NCI-H2029 (cell line): Measurements from ENCODE around the gene IMPA2.
A peak's percentile ranks its signal among the peaks of the same experiment; 100 is the strongest.

ENCODE experiments used
- DNase-seq: peaks from one replicate; lab custom pipeline; 2025; lab: John Stamatoyannopoulos, UW

Gene IMPA2

DNA sequence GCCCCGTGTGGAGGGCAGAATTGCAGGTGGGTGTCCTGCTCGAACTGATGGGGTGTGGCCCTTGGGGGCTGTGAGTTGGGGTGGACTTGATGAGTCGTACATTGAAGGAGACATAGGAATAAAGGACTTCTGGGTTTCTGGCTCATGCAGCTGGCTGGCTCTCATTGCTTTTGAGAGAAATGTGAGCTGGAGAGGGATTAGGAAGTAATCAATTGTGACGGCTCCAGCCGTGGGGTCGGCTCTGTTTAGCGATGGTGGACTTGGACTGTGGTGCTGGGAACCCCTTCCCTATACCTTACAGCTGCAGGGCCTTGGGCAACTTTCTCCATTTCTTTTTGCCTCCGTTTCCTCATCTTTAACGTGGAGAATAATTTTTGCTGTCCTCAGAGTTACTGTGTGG, 9.2 kb downstream of the IMPA2 start:
- DNase-seq, result no peak

DNA sequence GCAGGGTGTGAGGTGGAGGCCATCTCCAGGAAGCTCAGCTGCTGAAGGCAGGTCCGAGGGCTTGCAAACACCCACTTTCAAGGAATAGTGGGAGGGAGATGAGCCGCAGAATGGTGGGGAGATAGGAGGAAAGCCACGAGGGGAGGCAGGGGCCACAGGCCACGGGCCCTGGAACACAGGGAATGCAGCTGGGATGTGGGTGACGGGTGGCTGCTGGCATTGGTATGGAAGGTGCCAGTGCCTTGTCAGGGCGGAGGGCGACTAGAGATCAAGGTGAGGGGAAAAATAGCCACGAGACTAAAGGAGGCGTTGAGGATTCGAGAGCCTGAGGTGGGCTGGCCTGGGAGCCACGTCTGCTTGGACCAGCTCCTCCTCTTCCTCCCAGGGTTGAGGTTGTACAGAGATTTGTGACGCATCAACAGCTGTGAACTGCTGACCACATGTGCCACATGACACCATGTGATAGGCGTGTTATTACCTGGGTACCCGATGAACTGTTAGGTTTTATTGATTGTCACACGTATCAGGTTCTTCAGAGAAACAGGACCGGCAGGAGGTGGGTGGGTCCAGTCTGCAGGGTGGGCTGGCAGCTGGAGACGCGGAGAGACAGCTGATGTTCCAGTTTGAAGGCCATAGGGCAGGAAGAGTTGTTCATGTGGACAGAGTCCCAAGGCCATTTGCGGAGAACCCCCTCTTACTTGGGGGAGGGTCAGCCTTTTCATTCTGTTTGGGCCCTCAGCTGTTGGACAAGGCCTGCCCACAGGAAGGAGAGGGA, 9.9 kb downstream of the IMPA2 start:
- no peak for DNase-seq

DNA sequence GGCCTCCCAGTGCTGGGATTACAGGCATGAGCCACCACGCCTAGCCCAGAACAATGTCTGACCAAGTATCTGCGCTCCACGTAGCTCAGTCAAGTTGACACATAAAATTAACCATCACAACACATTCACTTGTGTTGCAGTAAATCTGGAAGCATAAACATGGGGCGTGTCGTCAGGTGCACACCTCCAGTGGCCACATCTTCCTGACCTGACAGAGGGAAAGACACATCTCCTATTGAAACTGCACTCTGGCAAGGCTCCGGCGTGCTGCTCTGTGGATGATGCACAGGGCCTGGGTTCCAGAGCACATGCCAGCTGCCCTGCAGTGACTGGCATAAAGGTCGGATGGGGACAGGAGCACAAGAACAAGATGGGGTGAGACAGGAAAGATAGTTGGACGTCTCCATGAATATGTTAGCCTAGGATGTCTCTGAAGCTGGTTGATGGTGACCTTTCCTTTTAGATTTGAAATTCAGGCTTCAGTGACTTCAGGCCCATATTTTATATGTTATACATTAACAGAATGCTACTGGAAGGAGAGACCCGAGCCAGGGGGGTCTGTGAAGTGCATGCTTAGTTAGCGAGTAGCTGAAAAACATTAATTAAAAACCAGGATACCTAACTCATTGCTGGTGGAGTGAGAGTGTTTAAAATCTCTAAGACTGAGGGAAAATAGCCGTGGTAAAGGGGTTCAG, 10.9 kb downstream of the IMPA2 start:
- DNase-seq, result no peak

DNA sequence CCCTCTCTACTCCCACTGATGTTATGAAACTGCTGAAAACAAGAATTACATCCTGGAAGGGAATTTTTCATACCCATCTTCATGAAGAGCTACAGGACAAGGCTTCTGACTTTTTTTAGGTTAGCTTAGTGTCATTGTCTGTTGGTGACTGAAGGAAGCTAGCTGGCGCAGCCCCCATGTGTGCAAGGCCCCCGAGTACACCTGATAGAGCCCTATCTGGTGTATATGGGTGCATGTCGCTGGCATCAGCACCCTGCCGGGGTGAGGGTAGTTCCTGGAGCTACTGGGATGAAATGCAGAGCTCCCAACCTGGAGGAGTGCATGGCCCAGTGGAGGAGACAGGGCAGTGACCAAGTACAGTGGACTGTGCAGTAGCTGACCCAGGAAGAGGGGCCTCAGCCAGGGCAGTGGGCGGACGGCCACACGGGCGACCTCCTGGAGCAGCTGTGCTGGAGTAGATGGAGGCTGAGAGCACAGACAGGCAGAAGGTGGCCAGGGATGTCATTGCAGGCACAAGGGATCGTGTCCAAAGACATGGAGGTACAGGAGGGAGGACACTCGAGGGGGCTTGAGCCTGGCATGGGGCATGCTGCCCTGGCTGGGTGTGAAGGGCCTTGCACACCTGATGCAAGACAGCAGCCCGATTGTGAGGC, 12.1 kb downstream of the IMPA2 start:
- DNase-seq, result no peak

DNA sequence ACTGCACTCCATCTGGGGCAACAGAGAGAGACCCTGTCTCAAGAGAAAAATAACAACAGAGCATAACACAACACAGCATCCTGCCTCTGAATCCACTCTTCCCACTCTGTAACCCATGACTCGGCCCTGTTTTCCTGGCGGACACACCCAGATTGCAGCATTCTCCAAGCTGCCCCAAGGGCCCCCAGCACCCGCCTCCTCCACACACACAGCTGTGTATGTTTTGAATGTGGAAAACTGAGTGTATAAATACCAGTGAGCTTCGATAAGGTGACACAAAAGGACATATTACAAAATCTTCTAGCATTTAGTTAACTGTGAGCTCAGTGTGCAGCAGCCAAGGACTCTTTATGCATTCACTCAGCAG, 13.0 kb downstream of the IMPA2 start:
- DNase-seq, result no peak

DNA sequence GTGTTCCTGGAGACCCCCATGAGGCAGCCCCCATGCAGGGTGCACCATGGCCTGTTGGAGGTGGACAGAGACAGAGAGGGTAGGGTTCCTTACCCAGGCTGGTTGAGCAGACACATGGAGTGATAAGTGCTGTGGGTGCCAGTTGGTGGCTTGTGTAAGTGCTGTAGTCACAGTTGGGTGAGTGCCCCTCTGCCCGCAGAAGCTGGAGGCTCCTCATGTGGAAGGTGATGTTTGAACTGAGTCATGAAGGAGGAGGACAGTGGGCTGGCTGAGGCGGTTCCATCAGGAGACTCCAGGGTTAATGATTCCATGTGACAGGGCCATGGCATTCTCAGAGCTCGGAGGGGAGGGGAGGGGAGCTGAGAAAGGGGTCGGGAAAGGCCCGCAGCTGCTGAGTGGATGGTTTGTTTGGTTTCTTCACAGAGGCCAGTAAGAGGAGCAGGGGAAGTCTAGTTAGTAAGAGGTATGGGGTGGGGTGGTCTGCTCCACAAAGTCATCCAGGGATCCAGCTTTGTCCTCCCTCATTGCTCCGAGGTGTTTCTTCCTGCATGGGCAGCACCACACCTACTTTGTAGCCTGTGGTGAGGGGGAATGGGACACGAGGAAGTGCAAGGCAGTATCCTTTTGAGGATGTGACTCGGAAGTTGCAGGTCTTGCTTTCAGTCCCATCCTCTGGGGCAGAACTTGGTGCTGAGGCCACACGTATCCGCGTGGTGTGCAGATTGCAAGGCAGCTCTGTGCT, 13.6 kb downstream of the IMPA2 start:
- DNase-seq, result no peak

DNA sequence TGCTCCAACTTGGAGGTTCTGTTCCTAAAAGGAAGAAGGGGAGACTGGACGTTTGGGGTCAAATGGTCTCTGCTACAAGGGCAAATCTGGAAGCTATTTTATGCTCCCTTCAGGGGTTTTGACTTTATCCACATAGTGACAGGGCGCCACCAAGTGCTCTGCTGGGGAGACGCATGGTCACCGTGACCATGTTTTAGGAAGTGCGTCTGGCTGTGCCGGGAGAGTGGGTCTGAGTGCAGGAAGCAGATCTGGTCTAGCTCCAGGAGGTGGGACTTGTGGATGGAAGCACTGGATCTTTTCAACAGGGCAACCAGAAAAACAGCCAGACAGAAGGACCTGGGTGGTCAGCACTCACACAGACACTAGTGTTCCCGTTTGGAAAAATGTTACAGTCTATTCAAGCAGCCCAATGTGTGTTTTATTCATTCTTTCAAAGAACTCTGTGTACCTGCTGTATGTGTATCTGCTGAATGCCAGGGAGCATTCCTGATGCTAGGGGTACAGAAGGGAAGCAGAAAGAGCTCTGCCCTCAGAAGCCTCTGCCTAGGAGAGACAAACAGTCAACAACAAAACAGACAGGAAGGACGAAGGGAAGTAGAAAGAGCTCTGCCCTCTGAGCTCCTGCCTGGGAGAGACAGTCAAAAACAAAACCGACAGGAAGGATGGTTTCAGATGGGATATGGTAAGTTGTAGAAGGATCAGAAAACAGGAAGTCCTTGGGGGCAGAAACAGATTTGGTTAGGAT, 14.3 kb downstream of the IMPA2 start:
- peak; percentile 35 for DNase-seq

DNA sequence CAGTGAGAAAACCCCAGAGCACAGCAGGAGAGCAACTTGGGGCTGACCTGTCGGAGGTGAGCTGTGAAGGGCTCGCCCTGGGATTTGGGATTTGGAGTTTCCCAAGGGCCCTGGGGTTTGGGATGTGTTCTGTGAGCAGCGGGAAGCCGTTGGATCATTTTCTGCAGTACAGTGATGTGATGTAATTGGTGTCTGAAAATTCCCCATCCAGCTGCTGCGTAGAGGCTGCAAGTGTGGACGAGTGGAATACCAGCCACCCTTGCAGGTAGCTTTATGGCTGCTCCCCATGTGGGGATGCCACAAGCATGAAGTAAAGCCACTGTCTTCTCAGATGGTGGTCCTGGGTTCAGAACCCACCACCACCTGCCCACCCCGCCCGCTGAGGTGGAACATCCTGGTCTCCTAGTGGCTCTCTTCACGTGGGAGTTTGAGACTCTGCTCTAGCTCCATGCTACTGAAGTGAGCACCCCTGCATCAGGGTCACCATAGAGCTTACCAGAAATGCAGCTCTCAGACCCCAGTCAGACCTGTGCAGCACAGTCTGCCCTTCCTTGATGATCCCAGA, 15.0 kb downstream of the IMPA2 start:
- DNase-seq, result no peak

DNA sequence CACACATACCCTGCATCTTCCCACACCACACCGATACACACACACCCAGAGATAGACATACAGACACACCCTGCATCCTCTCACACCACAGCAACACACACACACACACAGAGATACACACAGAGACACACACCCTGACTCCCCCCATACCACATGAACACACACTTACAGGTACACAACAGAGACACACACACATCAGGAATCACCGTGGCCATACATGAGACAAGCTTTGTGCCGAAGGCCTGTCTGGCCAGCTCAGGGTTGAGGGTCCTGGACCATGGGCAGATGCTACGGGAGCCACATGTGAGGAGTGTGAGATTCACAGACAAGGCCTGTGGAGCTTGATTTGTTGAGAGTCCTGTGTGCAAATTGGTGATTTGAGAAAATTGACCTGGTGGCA, 15.6 kb downstream of the IMPA2 start:
- DNase-seq, result no peak

DNA sequence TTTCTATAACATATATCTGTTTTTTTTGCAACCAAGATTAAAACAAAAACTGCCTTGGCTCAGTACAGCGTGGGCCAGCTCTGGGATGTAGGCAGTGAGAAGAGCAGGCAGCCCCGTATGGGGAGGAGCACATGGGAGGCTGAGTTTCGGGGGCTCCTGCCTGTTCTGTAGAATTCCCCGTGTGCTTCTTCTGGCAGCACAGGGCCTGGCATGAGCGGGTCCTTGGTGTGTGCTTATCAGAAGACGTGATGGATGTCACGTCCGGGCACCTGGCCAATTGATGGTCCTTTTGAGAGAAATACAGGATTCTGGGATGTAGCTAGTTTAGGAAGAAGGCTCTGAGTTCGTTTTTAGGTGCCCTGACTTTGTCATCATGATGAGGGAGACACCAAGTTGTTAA, 16.2 kb downstream of the IMPA2 start:
- DNase-seq, result no peak

DNA sequence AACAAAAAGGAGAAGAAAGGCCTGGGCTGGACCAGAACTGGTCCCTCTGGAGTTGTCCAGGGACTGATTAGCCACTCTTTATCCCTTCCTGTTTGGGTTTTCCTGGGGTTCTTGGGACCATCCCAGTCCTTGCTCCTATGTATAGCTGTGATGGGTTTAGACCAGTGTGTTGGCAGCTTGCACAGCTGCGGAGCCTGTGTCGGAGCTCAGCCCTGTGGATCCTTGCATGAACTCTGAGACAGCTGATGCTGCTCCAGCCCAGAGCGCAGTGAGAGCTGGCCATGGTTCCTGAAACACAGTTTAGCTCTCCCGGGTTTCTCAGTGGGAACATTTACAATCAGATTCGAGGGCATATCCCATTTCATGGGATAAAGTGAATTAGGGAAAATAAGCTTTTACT, 16.9 kb downstream of the IMPA2 start:
- DNase-seq, result no peak

DNA sequence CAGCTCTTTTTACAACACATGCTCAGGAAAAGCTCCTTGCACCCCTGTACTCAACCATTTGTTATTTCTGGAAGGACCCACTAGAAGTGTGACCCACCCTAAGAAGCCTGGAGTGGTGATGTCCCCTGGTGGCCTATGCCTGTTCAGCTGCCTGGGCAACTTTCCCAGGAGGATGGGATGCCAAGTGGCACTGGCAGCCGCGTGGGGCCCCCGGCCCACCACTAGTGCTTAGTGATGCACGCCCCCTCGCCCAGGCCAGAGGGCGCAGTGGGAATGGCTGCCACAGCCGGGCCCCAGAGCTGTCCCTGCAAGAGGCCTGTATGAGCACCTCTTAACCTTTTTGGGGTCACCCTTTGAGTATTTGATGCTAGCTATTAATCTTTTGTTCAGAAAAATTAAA, 18.1 kb downstream of the IMPA2 start:
- no peak for DNase-seq

DNA sequence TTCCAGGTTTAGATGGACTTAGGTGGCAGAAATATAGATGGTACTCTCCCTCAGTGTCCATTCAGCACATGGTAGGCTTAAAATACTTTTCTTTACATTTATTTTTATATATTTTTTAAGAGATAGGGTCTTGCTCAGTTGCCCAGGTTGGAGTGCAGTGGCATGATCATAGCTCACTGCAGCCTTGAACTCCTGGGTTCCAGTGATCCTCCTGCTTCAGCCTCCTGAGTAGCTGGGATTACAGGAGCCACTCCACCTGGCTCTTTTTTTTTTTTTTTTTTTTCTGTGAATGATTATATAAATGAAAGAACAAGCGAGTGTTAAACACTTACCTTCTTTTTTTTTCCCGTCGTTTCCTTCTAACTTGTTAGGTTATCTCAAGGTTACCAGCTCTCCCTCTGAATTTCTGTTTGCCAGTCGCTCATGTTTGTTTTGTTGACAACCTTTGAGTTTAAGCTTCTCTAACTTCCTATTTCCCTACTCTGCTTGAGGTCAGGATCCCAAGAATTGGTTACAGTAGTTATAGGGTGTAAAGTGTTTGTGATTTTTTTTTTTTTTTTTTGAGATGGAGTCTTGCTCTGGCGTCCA, 18.9 kb downstream of the IMPA2 start:
- no peak for DNase-seq

DNA sequence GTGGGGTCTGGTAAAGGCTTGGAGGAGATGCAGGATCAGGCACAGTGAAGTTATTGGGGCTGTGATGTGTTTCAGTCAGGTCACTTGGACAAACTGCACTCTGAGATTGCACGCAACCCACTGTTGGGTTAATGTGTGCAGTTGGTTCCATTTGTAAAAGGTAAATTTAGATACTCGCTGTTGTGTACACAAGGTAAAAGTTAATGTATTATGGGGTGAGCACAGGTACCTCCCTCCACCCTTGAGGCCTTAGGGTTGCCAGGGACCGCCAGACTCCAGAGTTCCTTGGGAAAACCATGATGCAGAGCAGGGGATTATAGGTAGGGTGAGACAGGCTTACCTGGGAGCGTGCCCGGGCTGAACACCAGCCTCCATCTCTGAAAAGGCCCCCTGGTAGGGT, 20.1 kb downstream of the IMPA2 start:
- no peak for DNase-seq

DNA sequence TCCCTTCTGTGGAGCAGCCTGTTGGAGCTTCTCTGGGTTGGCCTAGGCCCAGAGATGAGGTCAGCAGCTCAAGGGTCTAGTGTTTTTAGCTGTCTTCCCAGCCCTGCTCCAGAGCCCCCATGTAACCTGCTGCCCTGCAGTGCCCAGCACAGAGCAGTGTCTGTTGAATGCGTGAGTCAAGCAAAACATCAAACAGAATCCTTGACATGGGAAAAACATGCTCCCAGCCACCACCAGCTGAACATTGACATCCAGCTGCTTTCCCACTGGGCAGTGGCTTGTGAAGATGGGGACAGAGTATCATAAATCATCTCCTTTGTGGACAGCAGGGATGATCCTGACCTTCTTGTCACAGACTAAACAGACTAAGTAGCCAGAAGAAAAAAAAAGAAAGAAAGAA, 22.6 kb downstream of the IMPA2 start:
- no peak for DNase-seq

DNA sequence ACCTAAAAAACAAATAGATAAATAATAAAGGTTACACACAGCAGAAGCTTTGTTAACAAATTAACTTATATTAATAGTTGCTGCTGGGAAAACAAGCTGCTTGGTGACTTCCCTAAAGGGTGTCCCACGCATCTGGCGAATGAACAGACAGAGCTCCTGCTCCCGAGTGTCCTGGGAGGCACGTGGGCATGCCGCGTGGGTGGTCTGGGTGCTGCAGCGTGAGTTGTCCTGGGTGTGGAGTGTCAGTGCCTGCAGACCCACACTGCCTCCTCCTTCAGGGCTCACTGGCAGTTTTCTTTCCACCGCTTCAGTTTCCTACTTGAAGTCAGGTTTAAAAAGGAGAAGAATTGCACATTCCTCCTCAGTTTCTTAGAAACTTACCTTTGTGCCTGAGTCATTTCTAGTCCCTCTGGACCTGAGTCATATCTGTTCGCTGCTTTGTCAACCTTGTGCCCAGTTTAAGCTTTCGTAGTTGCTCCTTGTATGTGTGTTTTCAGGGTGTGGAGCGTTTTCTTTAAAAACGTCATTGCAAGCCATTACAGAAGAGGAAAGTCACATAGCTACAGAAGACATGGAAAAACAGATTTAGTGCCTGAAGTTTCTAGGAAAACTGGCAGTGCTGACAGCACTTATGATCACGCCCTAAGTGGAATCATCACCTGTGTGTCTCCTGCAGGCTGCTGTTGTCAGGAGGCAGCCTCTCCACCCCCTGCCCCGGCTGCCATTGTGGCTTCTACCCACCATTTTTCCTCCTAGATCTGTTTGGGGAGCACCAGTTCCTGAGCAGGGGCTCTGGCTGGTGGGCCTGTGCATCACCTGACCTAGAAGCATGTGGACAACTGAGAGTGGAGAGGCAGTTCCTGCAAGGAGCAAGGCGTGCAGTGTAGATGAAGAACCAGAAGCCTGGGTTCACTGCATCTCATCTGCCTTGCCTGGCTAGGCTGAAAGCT, 24.5 kb downstream of the IMPA2 start:
- DNase-seq, result no peak

DNA sequence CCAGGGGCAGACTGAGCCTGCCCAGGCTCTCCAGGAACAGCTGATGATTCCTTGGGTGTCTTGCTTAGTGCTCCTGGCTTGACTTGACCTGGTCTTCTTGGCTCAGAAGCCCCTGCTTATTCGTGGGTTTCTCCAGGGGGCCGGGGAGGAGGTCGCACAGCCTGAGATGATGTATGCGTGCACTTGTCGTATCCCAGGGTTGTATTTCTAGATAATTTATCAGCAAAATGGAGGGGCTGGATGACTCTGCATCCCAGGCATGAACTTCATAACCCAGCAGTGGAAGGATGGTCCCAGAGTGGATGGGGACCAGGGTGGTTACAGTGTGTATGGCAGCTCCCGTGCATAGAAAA, 25.2 kb downstream of the IMPA2 start:
- no peak for DNase-seq

DNA sequence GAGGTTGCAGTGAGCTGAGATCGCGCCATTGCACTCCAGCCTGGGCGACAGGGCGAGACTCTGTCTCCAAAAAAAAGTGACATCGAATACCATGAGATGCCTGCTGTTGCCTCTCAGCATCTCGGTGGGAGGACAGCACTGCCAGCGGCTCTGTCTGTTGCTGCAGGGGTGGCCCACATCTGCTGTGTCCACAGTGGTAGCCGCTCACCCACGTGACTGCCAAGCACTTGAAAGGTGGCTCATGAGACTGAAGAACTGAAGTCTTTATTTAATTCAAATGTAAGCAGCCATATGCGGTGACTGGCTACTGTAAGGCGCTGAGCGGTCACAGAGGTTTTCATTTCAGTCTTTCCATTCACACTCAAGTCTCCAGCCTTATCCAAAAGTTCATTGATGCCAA, 25.8 kb downstream of the IMPA2 start:
- DNase-seq, result no peak

DNA sequence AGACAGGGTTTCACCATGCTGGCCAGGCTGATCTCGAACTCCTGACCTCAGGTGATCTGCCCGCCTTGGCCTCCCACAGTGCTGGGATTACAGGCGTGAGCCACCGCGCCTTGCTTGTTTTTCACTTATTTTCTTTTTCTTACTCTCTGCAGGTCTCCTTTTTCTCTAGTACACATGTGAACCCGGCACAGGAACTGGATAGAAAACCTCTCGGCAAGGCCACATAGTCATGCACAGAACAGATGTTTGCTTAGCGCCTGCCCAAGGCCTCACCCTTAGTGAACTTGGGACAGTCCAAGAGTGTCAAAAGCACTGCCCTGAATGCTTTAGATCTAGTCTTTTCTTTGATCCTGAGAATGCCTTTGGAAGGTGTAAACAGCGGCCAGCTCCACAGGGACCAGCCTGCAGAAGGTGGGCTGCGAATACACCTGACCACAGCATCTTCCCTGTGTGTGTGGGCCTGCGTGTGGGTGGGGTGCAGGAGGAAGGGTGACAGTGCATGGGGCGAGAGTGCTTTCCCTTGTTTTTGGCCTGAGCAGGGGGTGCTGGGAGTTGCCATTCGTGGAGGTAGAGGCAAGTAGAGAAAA, 27.0 kb downstream of the IMPA2 start:
- DNase-seq, result no peak
